ENCODE measurements around the gene RPP38. TPM values are rescaled to one million over a fixed set of nuclear protein-coding genes. Genes with fewer than 3 reads are reported as not detected.

The RPP38 gene
- total and polyA plus RNA-seq, 2 of the 13 experiments (the other 11 are each of a cell fraction or from before 2014, with no cell fraction given): 11.7 to 16.4 TPM

DNA sequence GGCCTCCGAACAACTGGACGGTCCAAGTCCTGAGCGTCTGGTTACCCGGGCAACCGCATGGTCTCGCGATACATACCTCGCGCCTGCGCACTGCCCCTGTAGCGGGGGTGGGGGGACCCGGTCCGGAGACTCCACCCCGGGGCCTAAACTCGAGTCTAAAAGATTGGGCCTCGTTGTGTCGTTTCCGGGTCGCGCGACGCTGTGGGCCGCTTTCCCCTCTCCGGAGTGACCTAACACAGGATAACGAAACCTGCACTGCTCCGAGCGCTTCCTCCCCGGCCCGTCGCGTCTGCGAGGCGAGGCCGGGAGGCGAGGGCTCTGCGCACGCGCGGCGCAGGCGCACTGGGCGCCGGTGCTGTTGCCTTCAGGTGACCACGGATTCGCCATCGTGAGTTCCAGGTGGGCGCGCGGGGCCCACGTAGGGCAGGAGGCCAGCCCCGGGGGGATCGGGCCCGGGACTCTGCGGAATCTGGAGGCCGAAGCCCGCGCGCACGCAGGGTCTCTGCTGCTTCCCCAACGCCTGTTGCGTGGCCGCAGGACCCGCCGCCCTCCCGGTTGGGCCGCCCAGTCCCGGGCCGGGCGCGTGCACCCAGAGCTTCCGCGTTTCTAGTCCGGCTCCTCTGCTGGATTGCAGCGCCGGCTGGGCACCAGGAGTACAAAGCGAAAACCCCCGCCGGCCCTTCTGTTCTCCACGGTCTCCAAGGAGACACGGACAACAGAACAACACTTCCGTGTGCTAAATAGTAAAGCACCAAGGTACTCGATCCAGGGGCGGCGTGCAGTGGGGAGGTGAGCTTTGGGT, at the start of gene RPP38 (continued):
- TF ChIP-seq EED (CRISPR knock-in tag; IDR thresholded peaks at IDR 0.05) (peak; percentile 87), RXRA (CRISPR knock-in tag; IDR thresholded peaks at IDR 0.05) (peak; percentile 64), MIER3 (CRISPR knock-in tag; IDR thresholded peaks at IDR 0.05; ENCODE audit: borderline replicate concordance) (peak; percentile 38; the same call in 1 of the 2 replicates), ZNF274 (CRISPR knock-in tag; IDR thresholded peaks at IDR 0.05) (peak; percentile 96), JARID2 (CRISPR knock-in tag; IDR thresholded peaks at IDR 0.05; ENCODE audit: insufficient replicate concordance) (no peak), ETV6 (CRISPR knock-in tag; conservative IDR thresholded peaks at IDR 0.05) (no peak), SP5 (CRISPR knock-in tag; IDR thresholded peaks at IDR 0.05; ENCODE audit: borderline replicate concordance, low read depth) (no peak), TGIF2 (CRISPR knock-in tag; IDR thresholded peaks at IDR 0.05) (no peak), THYN1 (CRISPR knock-in tag; IDR thresholded peaks at IDR 0.05; ENCODE audit: borderline replicate concordance, low read depth) (peak; percentile 79; the same call in 1 of the 2 replicates), SIX4 (CRISPR knock-in tag; IDR thresholded peaks at IDR 0.05) (no peak; the same call in 1 of the 2 replicates), ELF1 (CRISPR knock-in tag; IDR thresholded peaks at IDR 0.05) (peak; percentile 62; the same call in 1 of the 2 replicates)
- TF ChIP-seq, protein P1, sequence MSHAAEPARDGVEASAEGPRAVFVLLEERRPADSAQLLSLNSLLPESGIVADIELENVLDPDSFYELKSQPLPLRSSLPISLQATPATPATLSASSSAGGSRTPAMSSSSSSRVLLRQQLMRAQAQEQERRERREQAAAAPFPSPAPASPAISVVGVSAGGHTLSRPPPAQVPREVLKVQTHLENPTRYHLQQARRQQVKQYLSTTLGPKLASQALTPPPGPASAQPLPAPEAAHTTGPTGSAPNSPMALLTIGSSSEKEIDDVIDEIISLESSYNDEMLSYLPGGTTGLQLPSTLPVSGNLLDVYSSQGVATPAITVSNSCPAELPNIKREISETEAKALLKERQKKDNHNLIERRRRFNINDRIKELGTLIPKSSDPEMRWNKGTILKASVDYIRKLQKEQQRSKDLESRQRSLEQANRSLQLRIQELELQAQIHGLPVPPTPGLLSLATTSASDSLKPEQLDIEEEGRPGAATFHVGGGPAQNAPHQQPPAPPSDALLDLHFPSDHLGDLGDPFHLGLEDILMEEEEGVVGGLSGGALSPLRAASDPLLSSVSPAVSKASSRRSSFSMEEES (CRISPR knock-in tag; IDR thresholded peaks at IDR 0.05): peak; percentile 66; the same call in 1 of the 2 replicates
- TF ChIP-seq, protein P2, sequence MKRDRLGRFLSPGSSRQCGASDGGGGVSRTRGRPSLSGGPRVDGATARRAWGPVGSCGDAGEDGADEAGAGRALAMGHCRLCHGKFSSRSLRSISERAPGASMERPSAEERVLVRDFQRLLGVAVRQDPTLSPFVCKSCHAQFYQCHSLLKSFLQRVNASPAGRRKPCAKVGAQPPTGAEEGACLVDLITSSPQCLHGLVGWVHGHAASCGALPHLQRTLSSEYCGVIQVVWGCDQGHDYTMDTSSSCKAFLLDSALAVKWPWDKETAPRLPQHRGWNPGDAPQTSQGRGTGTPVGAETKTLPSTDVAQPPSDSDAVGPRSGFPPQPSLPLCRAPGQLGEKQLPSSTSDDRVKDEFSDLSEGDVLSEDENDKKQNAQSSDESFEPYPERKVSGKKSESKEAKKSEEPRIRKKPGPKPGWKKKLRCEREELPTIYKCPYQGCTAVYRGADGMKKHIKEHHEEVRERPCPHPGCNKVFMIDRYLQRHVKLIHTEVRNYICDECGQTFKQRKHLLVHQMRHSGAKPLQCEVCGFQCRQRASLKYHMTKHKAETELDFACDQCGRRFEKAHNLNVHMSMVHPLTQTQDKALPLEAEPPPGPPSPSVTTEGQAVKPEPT (CRISPR knock-in tag; IDR thresholded peaks at IDR 0.05; ENCODE audit: low read depth): peak; percentile 60; the same call in 1 of the 2 replicates
- TF ChIP-seq, protein P3, sequence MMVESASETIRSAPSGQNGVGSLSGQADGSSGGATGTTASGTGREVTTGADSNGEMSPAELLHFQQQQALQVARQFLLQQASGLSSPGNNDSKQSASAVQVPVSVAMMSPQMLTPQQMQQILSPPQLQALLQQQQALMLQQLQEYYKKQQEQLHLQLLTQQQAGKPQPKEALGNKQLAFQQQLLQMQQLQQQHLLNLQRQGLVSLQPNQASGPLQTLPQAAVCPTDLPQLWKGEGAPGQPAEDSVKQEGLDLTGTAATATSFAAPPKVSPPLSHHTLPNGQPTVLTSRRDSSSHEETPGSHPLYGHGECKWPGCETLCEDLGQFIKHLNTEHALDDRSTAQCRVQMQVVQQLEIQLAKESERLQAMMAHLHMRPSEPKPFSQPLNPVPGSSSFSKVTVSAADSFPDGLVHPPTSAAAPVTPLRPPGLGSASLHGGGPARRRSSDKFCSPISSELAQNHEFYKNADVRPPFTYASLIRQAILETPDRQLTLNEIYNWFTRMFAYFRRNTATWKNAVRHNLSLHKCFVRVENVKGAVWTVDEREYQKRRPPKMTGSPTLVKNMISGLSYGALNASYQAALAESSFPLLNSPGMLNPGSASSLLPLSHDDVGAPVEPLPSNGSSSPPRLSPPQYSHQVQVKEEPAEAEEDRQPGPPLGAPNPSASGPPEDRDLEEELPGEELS (CRISPR knock-in tag; IDR thresholded peaks at IDR 0.05): no peak
- TF ChIP-seq, protein P4, sequence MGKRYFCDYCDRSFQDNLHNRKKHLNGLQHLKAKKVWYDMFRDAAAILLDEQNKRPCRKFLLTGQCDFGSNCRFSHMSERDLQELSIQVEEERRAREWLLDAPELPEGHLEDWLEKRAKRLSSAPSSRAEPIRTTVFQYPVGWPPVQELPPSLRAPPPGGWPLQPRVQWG (CRISPR knock-in tag; IDR thresholded peaks at IDR 0.05; ENCODE audit: borderline replicate concordance, low read depth): no peak
- TF ChIP-seq, protein P5, sequence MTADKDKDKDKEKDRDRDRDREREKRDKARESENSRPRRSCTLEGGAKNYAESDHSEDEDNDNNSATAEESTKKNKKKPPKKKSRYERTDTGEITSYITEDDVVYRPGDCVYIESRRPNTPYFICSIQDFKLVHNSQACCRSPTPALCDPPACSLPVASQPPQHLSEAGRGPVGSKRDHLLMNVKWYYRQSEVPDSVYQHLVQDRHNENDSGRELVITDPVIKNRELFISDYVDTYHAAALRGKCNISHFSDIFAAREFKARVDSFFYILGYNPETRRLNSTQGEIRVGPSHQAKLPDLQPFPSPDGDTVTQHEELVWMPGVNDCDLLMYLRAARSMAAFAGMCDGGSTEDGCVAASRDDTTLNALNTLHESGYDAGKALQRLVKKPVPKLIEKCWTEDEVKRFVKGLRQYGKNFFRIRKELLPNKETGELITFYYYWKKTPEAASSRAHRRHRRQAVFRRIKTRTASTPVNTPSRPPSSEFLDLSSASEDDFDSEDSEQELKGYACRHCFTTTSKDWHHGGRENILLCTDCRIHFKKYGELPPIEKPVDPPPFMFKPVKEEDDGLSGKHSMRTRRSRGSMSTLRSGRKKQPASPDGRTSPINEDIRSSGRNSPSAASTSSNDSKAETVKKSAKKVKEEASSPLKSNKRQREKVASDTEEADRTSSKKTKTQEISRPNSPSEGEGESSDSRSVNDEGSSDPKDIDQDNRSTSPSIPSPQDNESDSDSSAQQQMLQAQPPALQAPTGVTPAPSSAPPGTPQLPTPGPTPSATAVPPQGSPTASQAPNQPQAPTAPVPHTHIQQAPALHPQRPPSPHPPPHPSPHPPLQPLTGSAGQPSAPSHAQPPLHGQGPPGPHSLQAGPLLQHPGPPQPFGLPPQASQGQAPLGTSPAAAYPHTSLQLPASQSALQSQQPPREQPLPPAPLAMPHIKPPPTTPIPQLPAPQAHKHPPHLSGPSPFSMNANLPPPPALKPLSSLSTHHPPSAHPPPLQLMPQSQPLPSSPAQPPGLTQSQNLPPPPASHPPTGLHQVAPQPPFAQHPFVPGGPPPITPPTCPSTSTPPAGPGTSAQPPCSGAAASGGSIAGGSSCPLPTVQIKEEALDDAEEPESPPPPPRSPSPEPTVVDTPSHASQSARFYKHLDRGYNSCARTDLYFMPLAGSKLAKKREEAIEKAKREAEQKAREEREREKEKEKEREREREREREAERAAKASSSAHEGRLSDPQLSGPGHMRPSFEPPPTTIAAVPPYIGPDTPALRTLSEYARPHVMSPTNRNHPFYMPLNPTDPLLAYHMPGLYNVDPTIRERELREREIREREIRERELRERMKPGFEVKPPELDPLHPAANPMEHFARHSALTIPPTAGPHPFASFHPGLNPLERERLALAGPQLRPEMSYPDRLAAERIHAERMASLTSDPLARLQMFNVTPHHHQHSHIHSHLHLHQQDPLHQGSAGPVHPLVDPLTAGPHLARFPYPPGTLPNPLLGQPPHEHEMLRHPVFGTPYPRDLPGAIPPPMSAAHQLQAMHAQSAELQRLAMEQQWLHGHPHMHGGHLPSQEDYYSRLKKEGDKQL (CRISPR knock-in tag; IDR thresholded peaks at IDR 0.05; ENCODE audit: low read depth): no peak
- TF ChIP-seq, protein P6, sequence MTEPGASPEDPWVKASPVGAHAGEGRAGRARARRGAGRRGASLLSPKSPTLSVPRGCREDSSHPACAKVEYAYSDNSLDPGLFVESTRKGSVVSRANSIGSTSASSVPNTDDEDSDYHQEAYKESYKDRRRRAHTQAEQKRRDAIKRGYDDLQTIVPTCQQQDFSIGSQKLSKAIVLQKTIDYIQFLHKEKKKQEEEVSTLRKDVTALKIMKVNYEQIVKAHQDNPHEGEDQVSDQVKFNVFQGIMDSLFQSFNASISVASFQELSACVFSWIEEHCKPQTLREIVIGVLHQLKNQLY (CRISPR knock-in tag; IDR thresholded peaks at IDR 0.05): no peak
